Measurements from ENCODE around the gene C1orf167. TPM values are rescaled to one million over a fixed set of nuclear protein-coding genes. Genes with fewer than 3 reads are reported as not detected.

Gene C1orf167
- total and polyA plus RNA-seq, 2 of the 8 experiments (the other 6 are each of a cell fraction or from before 2014, with no cell fraction given) = 0.70 to 1.3 TPM

- ChIA-PET POLR2A (ENCODE audit: partially characterized antibody) (interaction anchor here (0.5 to 3.2 kb wide), 11 partner anchors 10 to 216 kb away, joined by 3 to 27 read pairs (median 4); partner anchors contain the start of genes AGTRAP, DRAXIN and MIIP), CTCF (ENCODE audit: partially characterized antibody) (interaction anchor here (0.6 to 4.2 kb wide), 11 partner anchors 9 to 113 kb away, joined by 3 to 49 read pairs (median 3); no protein-coding TSS in a partner anchor)
- Histone ChIP-seq H3K9me3 (ENCODE audit: insufficient read depth in 2 of 2, low read depth in 1 of 2, low read length in 1 of 2) (no peaks in the 10 kb centered on the region), H2AFZ (ENCODE audit: low read length) (no peak overlapping the region), H3K56ac (replicated peaks; ENCODE audit: insufficient read length, low read depth, low read length) (no peak overlapping the region), H3K4me2 (ENCODE audit: insufficient read depth in 1 of 2, low read depth in 2 of 2, low read length in 2 of 2) (peak overlapping the region; percentile 84 to 98), H3K4me3 (ENCODE audit: extremely low read depth in 1 of 4, insufficient read depth in 2 of 4, low read depth in 3 of 4, low read length in 4 of 4) (peak overlapping the region; percentile 43 to 67 (median 60)), H3K27ac (ENCODE audit: low read depth, low read length) (peak overlapping the region; percentile 41), H2BK12ac (ENCODE audit: low read depth, low read length) (peak overlapping the region; percentile 75; the same call in 1 of the 2 replicates), H3K27me3 (replicated peaks in 1 of 4; ENCODE audit: control insufficient read depth in 3 of 4, extremely low read depth in 1 of 4, insufficient read depth in 3 of 4, low read length in 3 of 4) (no peaks in the 10 kb centered on the region), H4K5ac (ENCODE audit: insufficient read length, low read depth, low read length) (peak overlapping the region; percentile 14), H4K8ac (ENCODE audit: extremely low read depth, insufficient read depth, low read length) (peak overlapping the region; percentile 73), H2AK5ac (ENCODE audit: low read depth, low read length) (no peak overlapping the region; the same call in 1 of the 2 replicates), H3K18ac (ENCODE audit: extremely low read depth, low read length) (no peak overlapping the region; the same call in 1 of the 2 replicates), H3K79me2 (ENCODE audit: control insufficient read depth in 1 of 2, insufficient read depth in 2 of 2, low read length in 2 of 2) (peaks cover 8 to 37% of the 10 kb centered on the region in 2 experiments; a peak in 3 of 4 replicates), H3K14ac (ENCODE audit: insufficient read length) (no peak overlapping the region), H2BK20ac (ENCODE audit: low read length) (0 out of 2 replicates have a peak overlapping the region, but pooled peaks have one; percentile 80), H3K23me2 (ENCODE audit: low read depth, low read length) (peaks cover 18% of the 10 kb centered on the region), H2BK120ac (replicated peaks; ENCODE audit: low read depth, low read length) (no peak overlapping the region), H3K36me3 (ENCODE audit: control insufficient read depth in 2 of 4, insufficient read depth in 4 of 4, low read length in 3 of 4) (peaks cover 4 to 15% (median 13%) of the 10 kb centered on the region in 4 experiments; a peak in 6 of 8 replicates), H3K23ac (ENCODE audit: insufficient read length) (no peak overlapping the region), H3K4ac (replicated peaks; ENCODE audit: insufficient read length, low read depth, low read length) (peak overlapping the region; percentile 10), H4K20me1 (replicated peaks in 1 of 2; ENCODE audit: control insufficient read depth in 1 of 2, insufficient read depth in 2 of 2, low read length in 2 of 2) (peaks cover 6 to 7% of the 10 kb centered on the region in 2 experiments), H3K4me1 (replicated peaks in 1 of 4; ENCODE audit: control insufficient read depth in 3 of 4, insufficient read depth in 4 of 4, low read length in 3 of 4) (peaks cover 13 to 24% (median 18%) of the 10 kb centered on the region in 4 experiments), H3K79me1 (ENCODE audit: low read depth, low read length) (peaks cover 8% of the 10 kb centered on the region), H4K91ac (replicated peaks; ENCODE audit: insufficient read length, low read length) (peak overlapping the region; percentile 9), H2BK5ac (ENCODE audit: low read depth, low read length) (peak overlapping the region; percentile 85), H2BK15ac (ENCODE audit: low read length) (peak overlapping the region; percentile 61; the same call in 1 of the 2 replicates), H3K9ac (replicated peaks in 1 of 4; ENCODE audit: extremely low read depth in 1 of 4, low read depth in 3 of 4, low read length in 3 of 4) (peak overlapping the region in 3 of 4 experiments; percentile 21 to 44 (median 26); a peak in 3 of 7 replicates)
- DNase-seq (ENCODE audit: low read depth in 1 of 2, low spot score in 2 of 2) (peak; percentile 84 to 88), FAIRE-seq (no peak)
- 31% methylated on average over 26 of the region's 28 CpGs; no CpG with 5 or more reads in 1 of the 2 experiments for WGBS, 2 experiments (ENCODE audit: extremely low coverage in 1 of 2, insufficient coverage in 1 of 2, insufficient read length in 1 of 2, insufficient replicate concordance in 2 of 2, low coverage in 1 of 2, low lambda C conversion rate in 2 of 2, missing lambda C conversion rate in 1 of 2)
- TF ChIP-seq POLR2AphosphoS5 (IDR thresholded peaks at IDR 0.05; ENCODE audit: low read depth, low read length) (no peak), BACH1 (IDR thresholded peaks at IDR 0.05; ENCODE audit: low read length) (no peak), SIN3A (conservative IDR thresholded peaks at IDR 0.05 in 1 of 2, IDR thresholded peaks at IDR 0.05 in 1 of 2; ENCODE audit: low read depth in 1 of 2, low read length in 2 of 2) (peak; percentile 20 to 83; a peak in 2 of 4 replicates), YY1 (IDR thresholded peaks at IDR 0.05; ENCODE audit: low read depth, low read length) (no peak), HDAC2 (IDR thresholded peaks at IDR 0.05; ENCODE audit: borderline replicate concordance in 1 of 2, low read depth in 2 of 2, low read length in 2 of 2) (peak in 1 of 2 experiments; percentile 60; a peak in 1 of 4 replicates)
- TF ChIP-seq, protein P1, sequence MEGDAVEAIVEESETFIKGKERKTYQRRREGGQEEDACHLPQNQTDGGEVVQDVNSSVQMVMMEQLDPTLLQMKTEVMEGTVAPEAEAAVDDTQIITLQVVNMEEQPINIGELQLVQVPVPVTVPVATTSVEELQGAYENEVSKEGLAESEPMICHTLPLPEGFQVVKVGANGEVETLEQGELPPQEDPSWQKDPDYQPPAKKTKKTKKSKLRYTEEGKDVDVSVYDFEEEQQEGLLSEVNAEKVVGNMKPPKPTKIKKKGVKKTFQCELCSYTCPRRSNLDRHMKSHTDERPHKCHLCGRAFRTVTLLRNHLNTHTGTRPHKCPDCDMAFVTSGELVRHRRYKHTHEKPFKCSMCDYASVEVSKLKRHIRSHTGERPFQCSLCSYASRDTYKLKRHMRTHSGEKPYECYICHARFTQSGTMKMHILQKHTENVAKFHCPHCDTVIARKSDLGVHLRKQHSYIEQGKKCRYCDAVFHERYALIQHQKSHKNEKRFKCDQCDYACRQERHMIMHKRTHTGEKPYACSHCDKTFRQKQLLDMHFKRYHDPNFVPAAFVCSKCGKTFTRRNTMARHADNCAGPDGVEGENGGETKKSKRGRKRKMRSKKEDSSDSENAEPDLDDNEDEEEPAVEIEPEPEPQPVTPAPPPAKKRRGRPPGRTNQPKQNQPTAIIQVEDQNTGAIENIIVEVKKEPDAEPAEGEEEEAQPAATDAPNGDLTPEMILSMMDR (IDR thresholded peaks at IDR 0.05; ENCODE audit: control extremely low read depth in 1 of 3, insufficient read depth in 1 of 3, low read depth in 1 of 3, low read length in 3 of 3) = no peak
Observed at GRCh38 chr1:11802973-11803885, 41.2 kb downstream of the C1orf167 start.
